Natural killer cell treated with Interleukin-12 subunit alpha and Interleukin-12 subunit beta and Interleukin-15 and Interleukin-18, amount 100 ng/mL, for 72 hours (primary cell): ENCODE data around the gene FAM3A. TPM values are rescaled to one million over a fixed set of nuclear protein-coding genes. Genes with fewer than 3 reads are reported as not detected.
"Not testable (repeated sequence)": the region's sequence is repeated elsewhere in the genome, so short reads cannot be mapped to it uniquely, and the experiment has no call there.

Experiments used
- ATAC-seq, 2 donors: fragments of 150-1000 bp; cut with Tn5 transposase in 1 of 2; sonication (Bioruptor Pico), chemical (Tn5 transposase) in 1 of 2; 2 replicates each; pipeline ENCODE4 v1.10.0; 2021
- DNase-seq: peaks from one replicate; pipeline ENCODE4 v3.0.0; 2022; ENCODE audit warnings: low spot score
- H3K27ac Mint-ChIP-seq, 2 donors: 1 replicate in 1 of 2; 2 replicates in 1 of 2; pipeline ENCODE4 v1.8.0; 2022; ENCODE audit warnings: mixed read lengths in 2 of 2, mild to moderate bottlenecking in 1 of 2, moderate library complexity in 1 of 2
- H3K27me3 Mint-ChIP-seq, 2 donors: 1 replicate in 1 of 2; 2 replicates in 1 of 2; pipeline ENCODE4 v1.8.0; 2022; ENCODE audit warnings: mixed read lengths in 2 of 2
- H3K36me3 Mint-ChIP-seq: one replicate; pipeline ENCODE4 v1.8.0; 2022; ENCODE audit warnings: mixed read lengths
- H3K4me1 Mint-ChIP-seq, 2 donors: 1 replicate in 1 of 2; 2 replicates in 1 of 2; pipeline ENCODE4 v1.8.0; 2022; ENCODE audit warnings: low read depth in 2 of 2, mixed read lengths in 2 of 2, mild to moderate bottlenecking in 1 of 2
- H3K4me3 Mint-ChIP-seq: one replicate; pipeline ENCODE4 v1.8.0; 2022; ENCODE audit warnings: mixed read lengths
- H3K9me3 Mint-ChIP-seq: 2 replicates; pipeline ENCODE4 v1.8.0; 2022; ENCODE audit warnings: mixed read lengths
- total RNA-seq, 2 donors: library from RNA; stranded (reverse); gene quantifications; one replicate each; pipeline ENCODE4 v1.2.3, GENCODE V29; 2022

FAM3A gene
- total RNA-seq, 2 donors from 2014 or later, result 28.5 to 41.1 TPM

DNA sequence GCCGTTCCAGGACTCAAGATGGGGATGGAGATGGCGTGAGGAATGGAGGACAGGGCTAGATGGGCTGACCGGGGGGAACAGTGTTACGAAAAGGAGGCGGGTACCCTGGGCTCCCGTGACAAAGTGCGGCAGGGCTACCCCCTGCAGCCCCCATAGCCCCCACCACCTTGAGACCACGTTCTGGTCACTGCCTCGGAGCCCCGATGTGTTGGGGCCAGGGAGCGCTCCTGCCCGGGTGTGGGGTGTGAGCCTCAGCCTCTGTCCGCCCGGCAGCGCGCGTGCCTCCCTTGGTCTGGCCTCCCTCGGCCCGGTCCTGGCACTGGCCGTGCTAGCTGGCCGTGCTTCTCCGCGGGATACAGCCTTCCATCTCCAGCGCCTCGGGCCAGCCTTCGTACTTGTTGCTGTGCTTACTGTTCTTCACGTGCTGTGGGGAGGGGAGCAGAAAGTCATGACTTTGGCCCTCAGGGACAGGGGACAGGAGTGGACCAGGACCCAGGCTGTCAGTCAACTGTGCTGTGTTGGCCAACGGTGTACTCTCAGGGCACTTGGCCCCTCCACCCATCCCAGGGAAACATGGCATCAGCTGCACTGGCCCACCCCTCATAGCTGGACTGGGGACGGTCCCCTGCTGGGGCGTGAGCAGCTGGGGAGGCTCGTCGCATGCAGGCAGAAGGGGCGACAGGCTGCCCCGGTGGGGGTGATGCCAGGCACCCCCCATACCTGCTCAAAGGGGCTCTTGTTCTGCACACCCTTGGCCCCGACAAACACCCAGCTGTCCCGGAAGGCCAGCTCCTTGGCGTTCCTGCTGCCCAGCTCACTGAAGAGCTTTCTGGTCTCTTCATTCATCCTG, 9.3 kb downstream of the FAM3A start:
- ATAC-seq, result no peak
- H3K36me3 Mint-ChIP-seq, result peaks cover 10% of the 10 kb centered on the region
- no peaks in the 10 kb centered on the region for H3K9me3 Mint-ChIP-seq
- peaks cover 0 to 6% of the 10 kb centered on the region in 2 donors for H3K27me3 Mint-ChIP-seq
- DNase-seq, result no peak
- peaks cover 0 to 6% of the 10 kb centered on the region in 2 donors for H3K4me1 Mint-ChIP-seq
- H3K4me3 Mint-ChIP-seq, result no peak overlapping the region
- no peak overlapping the region for H3K27ac Mint-ChIP-seq

DNA sequence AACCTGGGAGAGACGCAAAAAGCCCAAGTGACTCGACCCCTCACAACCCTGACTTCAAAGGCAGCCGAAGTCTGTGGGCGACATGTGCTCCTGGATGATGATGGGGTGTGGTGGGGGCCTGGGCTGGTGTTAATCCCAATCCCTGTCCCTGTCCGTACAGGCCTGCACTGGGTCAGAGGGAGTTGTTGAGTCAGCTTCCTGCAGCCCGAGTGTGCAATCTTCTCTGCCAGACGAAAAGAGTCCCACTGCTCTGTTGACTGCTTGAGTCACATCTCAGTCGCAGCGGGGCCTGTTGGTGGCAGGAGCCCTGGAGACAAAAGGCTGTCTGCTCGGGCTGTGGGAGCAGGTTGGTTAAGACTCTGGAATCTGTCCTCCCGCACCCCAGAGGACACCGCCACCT, 10.3 kb downstream of the FAM3A start:
- DNase-seq, result no peak
- Mint-ChIP-seq H3K36me3 (peaks cover 10% of the 10 kb centered on the region), H3K4me1 (peaks cover 0 to 4% of the 10 kb centered on the region in 2 donors), H3K27me3 (peaks cover 0 to 6% of the 10 kb centered on the region in 2 donors), H3K4me3 (no peak overlapping the region), H3K9me3 (no peaks in the 10 kb centered on the region), H3K27ac (no peak overlapping the region)
- ATAC-seq, result no peak

DNA sequence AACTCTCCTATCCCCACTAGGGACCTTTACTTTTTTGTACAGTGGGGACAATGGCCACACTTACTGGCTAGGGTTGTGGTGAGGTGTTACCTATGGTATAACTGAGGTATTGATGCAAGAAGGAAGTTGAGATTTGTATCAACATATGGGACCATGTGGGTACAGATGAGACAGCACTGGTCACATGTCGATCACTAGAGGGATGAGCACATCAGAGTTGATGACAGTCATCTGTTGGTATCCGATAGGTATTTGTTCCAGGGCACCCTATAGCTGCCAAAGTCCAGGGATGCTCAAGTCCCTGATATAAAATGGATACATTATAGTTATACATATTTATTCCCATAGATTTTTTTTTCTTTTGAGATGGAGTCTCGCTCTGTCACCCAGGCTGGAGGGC, 13.0 kb downstream of the FAM3A start:
- H3K4me3 Mint-ChIP-seq, result no peak overlapping the region
- DNase-seq (no peak), ATAC-seq (peak in 1 of 2 donors; percentile 45)
- no peak overlapping the region for H3K27ac Mint-ChIP-seq
- H3K27me3 Mint-ChIP-seq, result no peaks in the 10 kb centered on the region
- H3K36me3 Mint-ChIP-seq, result no peaks in the 10 kb centered on the region
- H3K9me3 Mint-ChIP-seq, result no peaks in the 10 kb centered on the region
- no peaks in the 10 kb centered on the region for H3K4me1 Mint-ChIP-seq

GRCh38 chrX:154502098-154502497, 13.9 kb downstream of the FAM3A start:
- no peak for DNase-seq
- H3K36me3 Mint-ChIP-seq, result no peaks in the 10 kb centered on the region
- no peak overlapping the region for H3K27ac Mint-ChIP-seq
- ATAC-seq, result no peak
- no peak overlapping the region for H3K4me3 Mint-ChIP-seq
- H3K27me3 Mint-ChIP-seq, result no peaks in the 10 kb centered on the region
- no peaks in the 10 kb centered on the region for H3K9me3 Mint-ChIP-seq
- no peaks in the 10 kb centered on the region for H3K4me1 Mint-ChIP-seq

DNA sequence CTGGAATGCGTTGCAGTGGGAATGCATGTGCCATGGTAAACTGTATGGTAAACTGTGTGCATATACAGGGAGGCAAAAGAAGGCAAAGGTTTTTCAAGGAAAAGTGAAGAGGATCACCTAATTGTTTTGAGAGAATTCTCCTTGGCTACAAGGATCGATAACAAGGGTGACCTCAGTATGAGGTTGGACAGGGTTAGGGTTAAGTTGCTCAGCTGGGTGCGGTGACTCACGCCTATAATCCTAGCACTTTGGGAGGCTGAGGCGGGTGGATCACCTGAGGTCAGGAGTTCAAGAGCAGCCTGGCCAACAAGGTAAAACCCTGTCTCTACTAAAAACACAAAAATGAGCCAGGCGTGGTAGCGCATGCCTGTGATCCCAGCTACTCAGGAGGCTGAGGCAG, 14.6 kb downstream of the FAM3A start:
- not testable (repeated sequence) for DNase-seq, H3K4me1 Mint-ChIP-seq, H3K36me3 Mint-ChIP-seq, ATAC-seq, H3K27ac Mint-ChIP-seq, H3K27me3 Mint-ChIP-seq, H3K4me3 Mint-ChIP-seq, H3K9me3 Mint-ChIP-seq

DNA sequence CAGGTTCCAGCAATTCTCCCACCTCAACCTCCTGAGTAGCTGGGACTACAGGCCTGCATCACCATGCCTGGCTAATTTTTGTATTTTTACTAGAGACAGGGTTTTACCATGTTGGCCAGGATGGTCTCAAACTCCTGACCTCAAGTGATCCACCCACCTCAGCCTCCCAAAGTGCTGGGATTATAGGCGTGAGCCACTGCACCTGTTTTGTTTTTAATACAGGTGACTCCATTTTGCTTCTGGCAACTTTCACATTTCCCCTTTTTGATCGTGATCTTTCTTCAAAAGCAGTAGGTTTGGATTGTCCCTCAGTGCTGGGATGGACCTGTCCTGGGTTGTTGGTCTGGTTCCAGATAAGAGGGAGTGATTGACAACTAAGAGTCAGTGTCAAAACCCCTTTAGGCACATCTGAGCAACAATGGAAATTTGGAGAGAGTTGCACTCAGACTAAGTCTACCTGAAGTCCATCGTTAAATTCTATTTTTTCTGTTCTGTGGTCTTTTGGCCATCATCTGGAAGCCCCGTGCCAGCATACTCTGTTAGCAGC, 19.4 kb downstream of the FAM3A start:
- H3K9me3 Mint-ChIP-seq, H3K4me1 Mint-ChIP-seq, H3K27me3 Mint-ChIP-seq, ATAC-seq, H3K4me3 Mint-ChIP-seq, DNase-seq, H3K36me3 Mint-ChIP-seq, H3K27ac Mint-ChIP-seq: not testable (repeated sequence)

GRCh38 chrX:154495472-154495922, 20.5 kb downstream of the FAM3A start:
- Mint-ChIP-seq H3K27ac (no peak overlapping the region), H3K4me1 (peaks cover 3 to 5% of the 10 kb centered on the region in 2 donors), H3K27me3 (peaks cover 0 to 6% of the 10 kb centered on the region in 2 donors), H3K9me3 (no peaks in the 10 kb centered on the region), H3K36me3 (no peaks in the 10 kb centered on the region), H3K4me3 (no peak overlapping the region)
- no peak for DNase-seq
- ATAC-seq, result no peak

DNA sequence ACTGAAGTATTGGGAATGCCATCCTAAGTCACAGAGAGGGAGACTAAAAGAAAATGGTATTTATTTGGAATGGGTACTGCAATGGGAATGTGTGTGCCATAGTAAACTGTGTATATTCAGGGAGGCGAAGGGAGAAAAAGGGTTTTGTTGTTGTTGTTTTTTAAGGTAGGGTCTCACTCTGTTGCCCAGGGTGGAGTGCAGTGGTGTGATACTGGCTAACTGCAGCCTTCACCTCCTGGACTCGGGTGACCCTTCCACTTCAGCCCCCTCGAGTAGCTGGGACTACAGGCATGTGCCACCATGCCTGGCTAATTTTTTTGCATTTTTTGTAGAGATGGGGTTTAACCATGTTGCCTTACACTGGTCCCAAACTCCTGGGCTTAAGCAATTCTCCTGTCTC, 21.3 kb downstream of the FAM3A start:
- H3K27me3 Mint-ChIP-seq, result peaks cover 0 to 6% of the 10 kb centered on the region in 2 donors
- no peak overlapping the region for H3K27ac Mint-ChIP-seq
- H3K9me3 Mint-ChIP-seq, result no peaks in the 10 kb centered on the region
- H3K4me3 Mint-ChIP-seq, result no peak overlapping the region
- no peaks in the 10 kb centered on the region for H3K36me3 Mint-ChIP-seq
- DNase-seq (no peak), ATAC-seq (no peak)
- H3K4me1 Mint-ChIP-seq, result peaks cover 6% of the 10 kb centered on the region in 2 donors

DNA sequence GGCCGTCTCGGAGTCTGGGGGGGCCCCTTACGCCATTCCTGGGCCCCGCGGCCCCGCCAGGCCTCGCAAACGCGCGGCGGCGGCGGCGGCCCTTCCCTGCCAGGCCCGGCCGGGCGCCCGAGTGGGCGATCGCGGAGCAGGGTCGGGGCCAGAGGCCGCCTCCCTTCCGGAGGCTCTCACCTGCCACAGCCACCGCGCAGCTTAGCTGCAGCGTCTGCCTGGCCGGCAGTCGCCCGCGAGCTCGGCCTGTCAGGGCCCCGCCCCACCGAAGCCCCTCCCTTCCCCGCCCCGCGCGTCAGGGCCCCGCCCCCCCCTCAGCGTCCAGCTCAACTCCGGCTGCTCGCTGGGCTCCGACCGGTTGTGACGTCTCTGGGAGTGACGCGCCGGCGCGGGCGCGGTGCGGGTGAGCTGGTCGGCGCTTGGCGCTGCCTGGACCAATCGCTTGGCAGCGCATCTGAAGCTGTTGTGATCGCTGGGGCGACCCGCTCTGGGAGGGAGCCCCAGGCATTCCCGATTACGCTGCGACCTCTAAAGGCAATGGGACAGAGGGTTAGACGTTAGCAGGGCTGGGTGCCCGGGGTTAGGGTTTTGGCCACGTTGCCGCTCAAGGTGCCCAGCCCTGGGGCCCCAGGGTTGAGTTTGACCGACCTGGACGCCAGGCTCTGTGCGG, 25.5 kb downstream of the FAM3A start, which contains the start of gene SLC10A3:
Gene SLC10A3 (minus strand): TSS at position 216 of the 670 bp plus-strand sequence. CDS start 1,689 bp downstream, outside the sequence.
- ATAC-seq (peak; percentile 94), DNase-seq (peak; percentile 93)
- Mint-ChIP-seq H3K4me1 (peaks cover 10 to 14% of the 10 kb centered on the region in 2 donors), H3K27ac (peak within 1 kb of the TSS; percentile 81 to 85), H3K9me3 (no peaks in the 10 kb centered on the region), H3K27me3 (peaks cover 0 to 4% of the 10 kb centered on the region in 2 donors), H3K4me3 (peak within 1 kb of the TSS; percentile 91), H3K36me3 (no peaks in the 10 kb centered on the region)

- Mint-ChIP-seq H3K27me3 (peaks cover 0 to 4% of the 10 kb centered on the region in 2 donors), H3K9me3 (no peaks in the 10 kb centered on the region), H3K36me3 (no peaks in the 10 kb centered on the region), H3K27ac (peak overlapping the region; percentile 81 to 83), H3K4me1 (peaks cover 10 to 14% of the 10 kb centered on the region in 2 donors), H3K4me3 (peak overlapping the region; percentile 91)
- DNase-seq (no peak), ATAC-seq (peak; percentile 29 to 43)
Observed at GRCh38 chrX:154490021-154490413, 26.0 kb downstream of the FAM3A start.

GRCh38 chrX:154489182-154489581, 26.9 kb downstream of the FAM3A start:
- DNase-seq (no peak), ATAC-seq (no peak)
- Mint-ChIP-seq H3K27me3 (peaks cover 0 to 4% of the 10 kb centered on the region in 2 donors), H3K9me3 (no peaks in the 10 kb centered on the region), H3K36me3 (no peaks in the 10 kb centered on the region), H3K4me3 (peak overlapping the region; percentile 91), H3K4me1 (peaks cover 10 to 14% of the 10 kb centered on the region in 2 donors), H3K27ac (peak overlapping the region in 1 of 2 donors; percentile 81)

GRCh38 chrX:154488336-154489075, 27.5 kb downstream of the FAM3A start:
- Mint-ChIP-seq H3K9me3 (no peaks in the 10 kb centered on the region), H3K4me3 (peak overlapping the region; percentile 63), H3K4me1 (peaks cover 10 to 14% of the 10 kb centered on the region in 2 donors), H3K27ac (peak overlapping the region in 1 of 2 donors; percentile 40), H3K36me3 (no peaks in the 10 kb centered on the region), H3K27me3 (peaks cover 0 to 4% of the 10 kb centered on the region in 2 donors)
- DNase-seq, result no peak
- ATAC-seq, result no peak
